GM21619 (cell line): ENCODE data around the gene LEAP2.

Source experiments
- ATAC-seq: cut with Tn5 transposase; IDR thresholded peaks from one replicate; pipeline ENCODE4 v1.9.1; 2021; ENCODE audit not compliant: unreplicated experiment

Gene LEAP2, protein sequence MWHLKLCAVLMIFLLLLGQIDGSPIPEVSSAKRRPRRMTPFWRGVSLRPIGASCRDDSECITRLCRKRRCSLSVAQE

GRCh38 chr5:132873119-132873929 lies at the start of gene LEAP2:
LEAP2 (plus strand) TSS chr5:132873668; CDS start chr5:132873695, 27 bp downstream.
- ATAC-seq, result no peak

DNA sequence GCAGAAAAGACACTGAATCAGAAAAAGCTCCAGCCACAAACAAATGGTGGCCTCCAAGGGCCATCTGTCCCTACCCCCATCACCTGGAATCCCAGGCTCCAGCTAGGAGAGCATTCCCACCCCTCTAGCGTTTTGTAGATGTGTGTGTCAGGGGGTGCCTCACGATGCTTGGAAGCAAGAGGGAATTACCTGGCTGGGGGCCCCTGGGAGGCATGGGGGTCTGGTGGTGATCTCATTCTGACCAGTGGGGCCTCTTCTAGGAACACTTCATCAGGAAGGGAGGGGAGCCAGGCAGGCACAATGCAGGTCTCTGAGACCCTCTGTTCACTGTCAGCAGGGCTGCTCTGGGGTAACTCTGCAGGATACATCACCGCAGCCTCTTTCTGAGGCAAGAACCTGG lies 49.0 kb upstream of the LEAP2 start:
- no peak for ATAC-seq

DNA sequence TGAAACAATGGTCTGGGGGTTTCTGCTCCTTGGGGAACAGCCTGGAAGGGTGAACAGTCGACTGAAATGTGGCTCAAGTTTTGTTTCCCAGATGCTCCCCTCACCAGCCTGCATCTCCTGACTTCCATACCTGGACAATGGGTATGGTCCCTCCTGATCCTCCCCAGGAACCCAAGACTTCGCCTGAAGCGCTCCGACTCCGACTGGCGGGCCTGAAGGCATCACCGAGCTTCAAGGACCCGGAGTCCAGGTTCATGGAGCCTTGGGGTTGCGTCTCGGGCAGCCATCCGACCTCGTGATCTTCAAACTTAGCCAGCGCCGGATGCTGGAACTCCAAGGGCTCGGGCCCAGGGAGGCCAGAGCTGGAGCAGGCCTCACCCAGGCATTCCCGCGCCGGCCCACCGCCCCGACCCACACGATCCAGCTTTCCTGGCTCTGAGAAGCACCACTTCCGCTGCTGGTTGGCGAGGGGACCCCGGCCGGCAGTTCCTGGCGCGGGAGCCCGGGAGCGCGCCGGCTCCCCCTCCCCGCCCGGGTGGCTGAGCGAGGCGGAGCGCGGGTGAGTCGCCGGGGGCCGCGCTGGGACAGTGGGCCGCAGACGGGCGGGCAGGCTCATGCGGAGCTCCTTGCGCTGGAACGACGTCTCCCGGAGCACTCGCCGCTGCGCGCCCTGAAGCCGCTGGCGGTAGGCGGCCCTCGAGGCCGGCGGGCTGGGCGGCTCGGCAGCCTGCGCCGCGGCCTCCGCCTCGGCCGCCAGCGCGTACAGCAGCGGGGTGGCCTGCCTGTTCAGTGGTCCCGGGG lies 48.2 kb upstream of the LEAP2 start:
- ATAC-seq, result no peak

- ATAC-seq, result no peak
Measured at GRCh38 chr5:132825834-132826391, 47.6 kb upstream of the LEAP2 start.

GRCh38 chr5:132826424-132827082 lies 46.9 kb upstream of the LEAP2 start:
- no peak for ATAC-seq

DNA sequence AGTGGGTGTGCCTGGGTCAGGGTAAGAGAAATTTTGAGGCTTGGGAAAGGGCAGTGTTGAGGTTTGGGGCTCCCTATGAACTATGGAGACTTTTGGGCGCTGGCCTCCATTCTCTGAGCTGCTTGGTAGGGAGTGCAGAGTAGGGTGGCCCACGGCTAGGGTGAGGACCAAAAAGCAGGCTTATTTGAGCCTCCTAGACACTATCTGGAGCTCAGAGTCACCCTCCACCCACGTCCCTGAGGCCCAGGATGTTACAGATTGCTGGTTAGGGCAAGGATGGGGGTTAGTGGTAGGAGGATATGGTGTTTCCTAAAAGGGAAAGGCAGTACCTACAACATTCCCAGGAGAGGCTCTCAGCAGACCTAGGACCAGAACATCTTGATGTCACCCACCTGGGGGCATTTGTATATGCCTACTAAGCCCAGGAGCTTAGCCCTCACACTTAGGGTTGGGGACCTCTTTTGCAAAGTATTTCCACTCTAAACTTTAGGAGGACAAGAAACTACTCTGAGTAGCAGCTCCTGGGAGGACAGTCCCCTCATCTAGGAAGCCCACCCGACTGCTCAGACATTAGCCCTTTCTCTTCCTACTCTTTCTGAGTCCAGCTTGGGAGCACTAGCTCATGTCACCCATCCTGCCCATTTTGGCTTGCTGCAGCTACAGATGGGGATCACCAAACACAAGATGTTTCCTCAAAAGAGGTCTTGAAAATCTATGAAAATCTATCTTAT lies 45.4 kb upstream of the LEAP2 start:
- ATAC-seq, result no peak

GRCh38 chr5:132828846-132829494 lies 44.5 kb upstream of the LEAP2 start:
- no peak for ATAC-seq

GRCh38 chr5:132829742-132830435 lies 43.6 kb upstream of the LEAP2 start:
- ATAC-seq, result peak; percentile 71

DNA sequence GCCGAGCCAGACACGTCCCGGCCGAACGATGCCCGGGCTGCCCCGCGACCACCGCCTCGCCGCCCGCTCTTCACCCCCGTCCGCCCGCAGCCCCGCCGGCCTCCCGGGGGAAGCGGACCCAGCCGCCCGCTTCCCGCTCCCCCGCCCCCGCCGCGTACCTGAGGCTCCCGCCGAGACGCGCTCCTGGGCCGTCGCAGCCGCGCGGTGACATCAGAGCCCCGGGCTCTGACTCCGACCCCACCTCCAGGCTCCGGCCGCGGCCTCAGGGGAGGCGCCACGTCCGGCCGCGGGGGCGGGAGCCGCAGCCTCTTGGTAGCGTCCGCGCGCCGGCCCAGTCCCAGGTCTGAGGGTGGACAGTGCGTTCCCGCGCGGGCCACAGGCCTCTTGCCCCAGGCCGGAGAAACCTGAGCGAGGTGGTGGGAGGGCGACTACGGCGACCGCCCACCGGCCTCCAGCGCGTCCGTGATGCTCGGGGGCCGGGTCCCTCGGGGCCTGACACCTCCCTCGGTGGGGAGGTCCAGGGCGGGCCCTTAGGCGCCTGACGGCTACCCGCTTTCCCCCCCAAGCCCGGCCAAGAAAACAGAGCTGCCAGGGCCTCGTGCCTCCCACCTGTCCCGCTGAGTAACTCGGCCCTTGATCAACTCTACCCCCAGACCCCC lies 42.9 kb upstream of the LEAP2 start, which contains the start of gene SHROOM1:
Gene SHROOM1 (minus strand): TSS at position 212 of the 659 bp plus-strand sequence. CDS start 4,507 bp downstream, outside the sequence.
- ATAC-seq, result peak; percentile 60

DNA sequence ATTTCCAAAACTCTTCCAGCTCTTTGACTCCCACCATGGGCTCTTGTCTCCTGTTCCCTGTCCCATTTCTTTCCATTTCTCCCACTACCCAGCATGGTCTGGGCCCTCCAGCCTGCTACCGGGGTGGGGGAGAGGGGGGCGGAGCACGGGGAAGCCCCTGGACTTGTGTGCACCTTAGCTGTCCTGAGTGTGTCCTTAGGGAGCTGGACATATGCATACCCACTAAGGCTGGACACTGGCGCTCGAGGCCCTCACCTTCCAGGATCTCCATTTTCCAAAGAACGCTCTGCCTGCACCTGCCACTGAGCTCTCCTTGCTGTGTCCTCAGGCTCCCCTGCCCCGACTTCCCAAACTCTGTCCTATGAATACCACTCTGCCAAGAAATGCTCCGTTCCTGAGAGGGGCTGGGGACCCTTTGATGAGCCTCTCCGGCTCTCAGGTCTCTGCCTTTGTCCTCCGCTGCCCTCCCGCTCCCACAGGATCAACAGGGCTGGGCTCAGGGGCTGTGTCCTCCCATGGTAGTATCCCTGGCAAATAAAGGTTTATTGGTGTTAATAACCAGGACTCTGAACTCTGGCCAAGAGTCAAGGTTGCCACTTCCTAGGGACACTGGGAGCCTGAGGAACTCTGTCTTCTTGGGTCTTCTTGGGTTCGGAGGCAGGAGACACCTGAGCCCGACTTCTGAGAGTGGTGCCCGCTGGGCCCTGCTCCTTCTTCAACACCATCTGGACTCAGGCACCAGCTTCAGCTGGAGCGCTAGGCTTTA lies 42.2 kb upstream of the LEAP2 start:
- ATAC-seq, result no peak

- ATAC-seq, result no peak
Measured at GRCh38 chr5:132832612-132833011, 40.9 kb upstream of the LEAP2 start.

GRCh38 chr5:132834057-132834456 lies 39.4 kb upstream of the LEAP2 start:
- no peak for ATAC-seq

- no peak for ATAC-seq
Measured at GRCh38 chr5:132836852-132837251, 36.6 kb upstream of the LEAP2 start.

DNA sequence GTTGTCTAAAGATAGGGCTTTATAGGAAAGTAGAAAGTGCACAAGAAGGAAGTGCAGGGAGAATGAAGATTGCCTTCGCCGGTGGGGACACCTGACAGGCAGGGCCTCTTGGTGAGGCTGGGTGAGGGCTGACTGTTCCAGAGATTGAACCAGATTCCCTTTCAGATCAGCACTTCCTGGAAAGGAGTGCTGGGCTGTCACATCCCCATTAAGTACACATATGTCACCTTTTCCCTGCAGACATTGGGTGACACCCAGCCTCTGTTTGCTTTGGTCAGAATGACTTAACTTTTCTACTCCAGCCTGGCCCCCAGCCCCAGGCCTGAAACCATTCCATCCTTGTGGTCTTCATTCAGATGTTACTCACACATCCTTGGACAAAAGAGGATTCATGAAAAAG lies 35.6 kb upstream of the LEAP2 start:
- no peak for ATAC-seq

DNA sequence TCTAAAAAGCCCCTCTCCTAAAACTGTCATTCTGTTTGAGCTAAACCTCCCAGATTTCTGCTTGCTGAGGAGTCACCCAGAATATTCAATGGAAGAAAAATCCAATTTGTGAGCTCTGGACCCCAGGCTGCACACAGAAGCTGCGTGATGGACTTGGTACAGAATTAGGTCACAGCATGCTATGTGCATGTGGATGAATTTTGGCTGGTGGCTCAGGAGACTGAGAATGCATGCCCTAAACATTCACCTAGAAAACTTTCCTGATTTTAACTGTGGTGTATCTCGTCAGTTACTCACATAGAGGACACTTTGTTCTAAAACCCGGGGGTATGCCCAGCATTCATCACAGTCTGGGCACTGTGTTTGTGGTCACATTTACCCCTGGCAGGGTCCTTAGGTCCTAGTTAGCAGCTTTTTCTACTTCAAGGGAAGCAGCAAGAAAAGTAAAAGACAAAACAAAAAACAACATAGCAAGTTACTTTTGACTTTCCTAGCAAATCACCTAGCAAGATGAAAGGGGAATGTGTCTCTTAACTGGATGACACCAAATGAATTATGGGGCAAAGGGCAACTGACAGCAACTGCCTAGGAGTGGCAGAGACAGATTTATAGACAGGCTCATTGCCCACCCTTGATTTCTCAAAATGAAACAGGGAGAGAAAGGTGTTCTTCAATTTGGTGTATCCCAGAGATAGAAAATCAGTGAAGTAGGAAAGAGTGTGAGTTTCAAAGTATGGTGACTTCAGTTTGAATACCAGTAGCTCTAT lies 34.8 kb upstream of the LEAP2 start:
- no peak for ATAC-seq

DNA sequence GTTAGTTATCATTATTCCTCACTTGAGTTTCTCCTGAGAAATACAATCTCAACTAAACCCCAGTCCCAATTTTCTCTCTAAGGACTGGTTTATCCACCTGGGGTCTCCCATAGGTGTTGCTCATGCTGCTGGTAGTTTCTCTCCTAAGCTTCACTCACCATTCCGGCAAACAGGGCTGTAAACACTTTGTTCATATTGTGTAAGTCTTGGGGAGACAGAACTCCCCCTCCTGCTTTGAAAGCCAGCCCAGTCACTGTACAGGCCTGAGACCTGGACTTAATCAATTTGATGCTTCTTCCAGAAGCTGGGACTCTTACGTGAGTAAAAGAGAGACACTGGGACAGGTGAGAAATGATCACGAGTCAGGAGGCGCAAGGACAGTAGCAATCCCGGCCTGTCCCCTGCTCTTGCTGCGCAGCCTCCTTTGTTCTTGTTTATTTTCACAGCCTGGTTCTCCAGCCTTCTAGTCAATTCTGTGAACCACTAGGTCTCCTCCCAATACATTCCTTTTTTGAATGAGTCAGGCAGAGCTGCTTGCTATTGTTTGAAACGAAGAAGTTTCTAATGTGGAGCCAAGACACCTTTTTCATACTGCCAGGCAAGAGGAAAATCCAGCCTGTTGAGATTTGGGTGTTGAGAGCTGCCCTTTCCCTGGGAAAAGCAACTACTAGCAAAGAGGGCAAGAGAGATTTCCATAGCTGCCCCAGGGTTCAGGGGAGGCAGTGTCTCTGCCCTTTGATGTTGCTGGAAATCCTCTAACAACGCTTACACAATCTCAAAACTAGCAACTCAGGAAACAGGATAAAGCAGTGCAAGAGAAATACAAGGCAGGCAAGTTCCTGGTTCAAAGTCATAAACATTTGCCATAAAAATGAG lies 33.8 kb upstream of the LEAP2 start:
- no peak for ATAC-seq
